ENCODE results near the gene NOA1. TPM values are rescaled to one million over a fixed set of nuclear protein-coding genes. Genes with fewer than 3 reads are reported as not detected.
"Not testable (repeated sequence)": the region's sequence is repeated elsewhere in the genome, so short reads cannot be mapped to it uniquely, and the experiment has no call there.

Gene NOA1
- total RNA-seq, 4 donors from 2014 or later: 20.3 to 34.5 (median 23.2) TPM

DNA sequence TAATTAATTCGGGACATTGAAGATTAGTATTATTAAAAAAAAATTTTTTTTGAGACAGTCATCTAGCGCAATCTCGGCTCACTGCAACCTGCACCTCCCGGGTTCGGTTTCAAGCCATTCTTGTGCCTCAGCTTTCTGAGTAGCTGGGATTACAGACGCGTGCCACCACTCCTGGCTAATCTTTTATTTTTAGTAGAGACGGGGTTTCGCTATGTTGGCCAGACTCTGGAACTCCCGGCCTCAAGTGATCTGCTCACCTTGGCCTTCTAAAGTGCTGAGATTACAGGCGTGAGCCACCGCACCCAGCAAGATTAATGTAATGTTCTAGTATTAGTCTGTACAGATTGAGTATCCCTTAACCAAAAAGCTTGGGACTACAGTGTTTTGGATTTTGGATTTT is 37.0 kb downstream of the NOA1 start:
- no peaks in the 10 kb centered on the region for H3K9me3 ChIP-seq
- in situ Hi-C loops (cut with MboI; ENCODE audit: low sequenced_read_pairs in 4 of 4): no loop called here
- H3K27me3 ChIP-seq: no peaks in the 10 kb centered on the region
- TF ChIP-seq POLR2A (IDR thresholded peaks at IDR 0.05) (no peak), CTCF (IDR thresholded peaks at IDR 0.05 in 4 of 5, conservative IDR thresholded peaks at IDR 0.05 in 1 of 5) (no peak)
- intact Hi-C loops (cut with DNase I; ENCODE audit: low total_unique reads): no loop called here
- no peaks in the 10 kb centered on the region for H3K36me3 ChIP-seq
- ATAC-seq (no peak), DNase-seq (no peak)
- no peak overlapping the region for H3K4me3 ChIP-seq
- H3K27ac ChIP-seq: no peak overlapping the region
- H3K4me1 ChIP-seq: no peaks in the 10 kb centered on the region

DNA sequence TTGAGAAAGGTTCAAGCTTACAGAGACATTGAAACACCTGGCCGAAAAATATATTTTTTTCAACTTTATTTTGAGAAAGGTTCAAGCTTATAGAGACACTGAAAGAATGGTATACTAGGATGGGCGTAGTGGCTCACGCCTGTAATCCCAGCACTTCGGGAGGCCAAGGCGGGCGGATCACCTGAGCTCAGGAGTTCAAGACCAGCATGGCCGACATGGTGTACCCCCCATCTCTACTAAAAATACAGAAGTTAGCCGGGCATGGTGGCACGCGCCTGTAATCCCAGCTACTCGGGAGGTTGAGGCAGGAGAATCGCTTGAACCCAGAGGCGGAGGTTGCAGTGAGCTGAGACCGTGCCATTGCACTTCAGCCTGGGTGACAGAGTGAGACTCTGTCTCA is 37.6 kb downstream of the NOA1 start:
- H3K27ac ChIP-seq; H3K36me3 ChIP-seq; DNase-seq; H3K4me1 ChIP-seq; intact Hi-C loops (cut with DNase I; ENCODE audit: low total_unique reads); in situ Hi-C loops (cut with MboI; ENCODE audit: low sequenced_read_pairs in 4 of 4); H3K27me3 ChIP-seq; H3K9me3 ChIP-seq; ATAC-seq; H3K4me3 ChIP-seq: not testable (repeated sequence)

GRCh38 chr4:56937262-56937661 is 40.1 kb downstream of the NOA1 start:
- no peaks in the 10 kb centered on the region for H3K27me3 ChIP-seq
- DNase-seq (no peak), ATAC-seq (no peak)
- H3K27ac ChIP-seq: no peak overlapping the region
- H3K36me3 ChIP-seq: no peaks in the 10 kb centered on the region
- TF ChIP-seq CTCF (IDR thresholded peaks at IDR 0.05 in 4 of 5, conservative IDR thresholded peaks at IDR 0.05 in 1 of 5) (no peak), POLR2A (IDR thresholded peaks at IDR 0.05) (no peak)
- intact Hi-C loops (cut with DNase I; ENCODE audit: low total_unique reads) (no loop called here), in situ Hi-C loops (cut with MboI; ENCODE audit: low sequenced_read_pairs in 4 of 4) (no loop called here)
- no peaks in the 10 kb centered on the region for H3K4me1 ChIP-seq
- no peak overlapping the region for H3K4me3 ChIP-seq
- no peaks in the 10 kb centered on the region for H3K9me3 ChIP-seq

GRCh38 chr4:56931924-56932323 is 45.5 kb downstream of the NOA1 start:
- intact Hi-C loops (cut with DNase I; ENCODE audit: low total_unique reads) (no loop called here), in situ Hi-C loops (cut with MboI; ENCODE audit: low sequenced_read_pairs in 4 of 4) (no loop called here)
- no peak overlapping the region for H3K27ac ChIP-seq
- DNase-seq (no peak), ATAC-seq (no peak)
- no peaks in the 10 kb centered on the region for H3K27me3 ChIP-seq
- no peaks in the 10 kb centered on the region for H3K4me1 ChIP-seq
- no peak overlapping the region for H3K4me3 ChIP-seq
- H3K36me3 ChIP-seq: peaks cover 0 to 25% of the 10 kb centered on the region in 2 donors
- H3K9me3 ChIP-seq: no peaks in the 10 kb centered on the region
- TF ChIP-seq POLR2A (IDR thresholded peaks at IDR 0.05) (no peak), CTCF (IDR thresholded peaks at IDR 0.05 in 4 of 5, conservative IDR thresholded peaks at IDR 0.05 in 1 of 5) (no peak)

GRCh38 chr4:56930638-56931037 is 46.8 kb downstream of the NOA1 start:
- in situ Hi-C loops (cut with MboI; ENCODE audit: low sequenced_read_pairs in 4 of 4): no loop called here
- no peak for DNase-seq
- Histone ChIP-seq H3K27me3 (no peaks in the 10 kb centered on the region), H3K4me1 (no peaks in the 10 kb centered on the region), H3K9me3 (no peaks in the 10 kb centered on the region), H3K36me3 (peaks cover 0 to 25% of the 10 kb centered on the region in 2 donors), H3K27ac (no peak overlapping the region), H3K4me3 (no peak overlapping the region)
- ATAC-seq: no peak
- intact Hi-C loops (cut with DNase I; ENCODE audit: low total_unique reads): no loop called here
- no peak for TF ChIP-seq CTCF (IDR thresholded peaks at IDR 0.05 in 4 of 5, conservative IDR thresholded peaks at IDR 0.05 in 1 of 5)
- TF ChIP-seq POLR2A (IDR thresholded peaks at IDR 0.05): no peak
